Measurements from ENCODE around the gene TTC28.
"Not testable (repeated sequence)": the region's sequence is repeated elsewhere in the genome, so short reads cannot be mapped to it uniquely, and the experiment has no call there.

The TTC28 gene

GRCh38 chr22:28172892-28173670 is 506.6 kb downstream of the TTC28 start:
- no peak for DNase-seq

DNA sequence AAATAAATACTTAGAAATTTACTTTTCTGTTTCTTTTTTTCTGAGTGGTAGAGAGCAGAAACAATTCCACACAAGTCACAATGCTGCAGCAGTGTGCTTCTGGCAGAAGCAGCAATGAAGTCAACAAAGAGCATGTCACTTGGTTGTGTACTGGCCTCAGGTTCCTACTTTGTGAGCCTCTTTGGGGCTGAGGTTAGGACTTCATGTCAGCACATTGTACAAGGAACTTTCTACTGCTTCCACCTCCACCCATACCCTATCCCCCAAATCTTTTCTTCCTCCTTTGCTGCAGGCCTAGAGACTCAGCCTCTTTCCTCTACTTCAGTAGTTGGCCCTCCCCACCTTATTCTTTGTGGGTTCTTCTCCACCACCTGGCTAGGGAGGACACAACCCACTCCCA is 507.9 kb downstream of the TTC28 start:
- no peak for DNase-seq

DNA sequence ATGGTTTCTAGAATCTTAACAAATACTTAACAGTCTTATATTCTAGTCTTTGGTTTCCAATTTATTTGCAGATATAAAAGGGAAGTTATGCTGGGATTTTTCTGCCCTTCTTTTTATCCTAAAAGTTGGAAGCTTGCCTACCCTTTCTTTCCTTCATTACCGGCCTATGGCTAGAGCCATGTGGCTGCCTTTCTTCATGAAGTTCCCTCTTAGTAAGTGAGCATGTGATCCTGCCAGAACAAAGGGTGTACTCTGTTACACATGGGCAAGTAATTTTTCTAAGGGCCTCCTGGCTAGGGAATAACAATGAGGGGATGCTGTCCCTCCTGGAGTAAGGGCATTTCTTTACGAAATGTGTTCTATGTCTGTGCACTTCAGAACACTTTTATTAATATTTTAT is 508.5 kb downstream of the TTC28 start:
- no peak for DNase-seq

GRCh38 chr22:28169314-28169713 is 510.3 kb downstream of the TTC28 start:
- not testable (repeated sequence) for DNase-seq

GRCh38 chr22:28155808-28156207 is 523.8 kb downstream of the TTC28 start:
- DNase-seq, result no peak

DNA sequence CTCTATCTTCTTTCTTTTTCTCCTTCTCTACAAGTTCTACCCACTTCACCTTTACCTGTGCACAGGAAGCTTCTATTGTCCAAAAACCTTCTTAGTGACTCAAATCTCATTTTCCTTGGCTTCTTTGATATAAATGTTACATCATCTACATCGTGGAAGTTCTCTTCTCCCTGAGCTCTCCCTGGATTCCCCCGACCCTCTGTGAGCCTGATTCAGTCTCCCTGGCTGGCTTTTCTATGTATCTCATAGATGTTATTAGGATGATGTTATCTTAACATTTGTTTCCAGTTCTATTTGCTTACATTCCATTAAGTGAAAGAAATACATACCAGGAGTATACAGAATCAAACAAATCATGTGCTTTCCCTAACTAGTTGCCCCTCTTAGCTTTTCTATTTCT is 524.8 kb downstream of the TTC28 start:
- DNase-seq, result no peak

DNA sequence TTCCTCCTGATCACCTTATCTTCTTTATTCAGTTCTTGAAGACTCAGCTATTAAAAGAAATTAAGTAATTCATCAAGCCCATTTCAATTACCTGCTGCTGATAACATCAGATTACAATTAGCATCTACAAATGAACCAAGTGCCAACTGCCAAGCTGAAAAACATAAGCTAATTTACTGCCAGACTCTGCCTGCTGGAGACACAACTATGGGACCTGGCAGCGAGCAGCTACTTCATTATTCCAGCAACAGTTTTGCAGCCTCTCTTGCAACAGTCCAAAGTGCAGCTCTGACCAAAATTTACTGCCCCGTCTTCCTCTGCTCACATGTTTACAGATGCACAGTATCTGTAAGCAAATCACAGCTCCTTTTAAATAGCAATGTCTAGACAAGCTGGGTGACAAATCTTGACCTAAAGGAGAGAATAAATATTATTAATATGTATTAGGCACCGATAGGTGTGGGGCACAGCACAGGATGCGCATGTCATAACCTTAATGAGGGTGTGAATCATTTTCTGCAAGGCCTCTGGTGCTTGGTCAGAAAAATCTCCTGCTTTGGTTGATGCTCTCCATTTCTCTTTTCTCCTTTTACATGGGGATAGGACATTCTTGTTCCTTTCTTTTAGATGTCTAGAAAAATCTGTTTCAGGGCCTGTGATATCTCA is 528.4 kb downstream of the TTC28 start:
- no peak for DNase-seq

- no peak for DNase-seq
These were observed 530.7 kb downstream of the TTC28 start for GRCh38 chr22:28148816-28149465.

- no peak for DNase-seq
These were observed 532.2 kb downstream of the TTC28 start for GRCh38 chr22:28147401-28147800.

GRCh38 chr22:28146401-28147314 is 533.0 kb downstream of the TTC28 start:
- no peak for DNase-seq

GRCh38 chr22:28143961-28144745 is 535.5 kb downstream of the TTC28 start:
- DNase-seq, result no peak

DNA sequence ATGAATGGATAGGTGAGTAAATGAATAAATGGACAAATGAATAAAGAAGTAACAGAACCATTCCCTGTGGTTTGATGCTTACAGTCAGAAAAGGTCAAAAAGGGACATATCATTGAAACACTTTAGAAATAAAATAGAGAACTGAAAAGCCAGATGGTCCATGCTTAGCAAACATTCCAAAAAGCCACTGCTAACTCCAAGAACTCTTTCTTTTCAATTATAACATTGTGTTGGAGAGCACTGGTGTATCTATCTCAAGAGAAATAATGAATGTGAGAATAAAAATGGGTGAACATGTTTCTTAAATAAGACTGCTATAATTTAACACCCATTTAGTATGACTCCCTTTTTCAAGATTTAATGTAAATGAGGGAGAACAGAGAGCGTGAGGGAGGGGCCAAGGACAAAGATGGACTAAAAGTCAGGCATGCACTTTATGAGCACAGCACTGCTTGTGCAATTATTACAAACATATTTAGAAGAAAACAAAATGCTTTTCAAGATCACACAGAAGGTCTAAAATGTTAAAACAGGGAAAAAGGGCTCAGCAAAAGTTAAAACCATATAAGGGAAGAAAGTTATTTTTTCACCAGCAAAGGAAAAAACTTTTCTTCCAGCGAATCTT is 536.3 kb downstream of the TTC28 start:
- DNase-seq, result no peak

GRCh38 chr22:28142361-28142961 is 537.2 kb downstream of the TTC28 start:
- no peak for DNase-seq

DNA sequence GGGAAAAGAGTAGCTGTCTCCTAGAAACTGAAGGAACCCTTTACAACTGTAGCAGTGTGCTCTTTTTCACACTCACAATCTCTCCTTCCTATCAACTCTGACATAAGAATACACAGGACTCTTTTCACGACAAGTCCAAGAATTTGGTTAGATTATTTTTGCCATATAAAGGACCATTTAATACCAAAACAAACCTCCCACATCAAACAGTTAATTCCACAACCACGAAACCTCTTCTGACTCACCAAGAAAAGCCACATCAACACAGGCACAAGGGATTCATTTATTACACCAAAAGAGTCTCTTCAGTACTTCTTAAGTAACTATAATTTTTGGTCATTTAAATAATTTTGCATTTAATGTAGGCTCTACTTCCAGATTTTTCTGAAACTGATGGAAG is 538.0 kb downstream of the TTC28 start:
- no peak for DNase-seq

GRCh38 chr22:28139961-28140360 is 539.7 kb downstream of the TTC28 start:
- no peak for DNase-seq

- no peak for DNase-seq
These were observed 540.1 kb downstream of the TTC28 start for GRCh38 chr22:28139516-28139915.

GRCh38 chr22:28137036-28137435 is 542.6 kb downstream of the TTC28 start:
- no peak for DNase-seq

GRCh38 chr22:28132466-28132865 is 547.2 kb downstream of the TTC28 start:
- DNase-seq, result no peak

DNA sequence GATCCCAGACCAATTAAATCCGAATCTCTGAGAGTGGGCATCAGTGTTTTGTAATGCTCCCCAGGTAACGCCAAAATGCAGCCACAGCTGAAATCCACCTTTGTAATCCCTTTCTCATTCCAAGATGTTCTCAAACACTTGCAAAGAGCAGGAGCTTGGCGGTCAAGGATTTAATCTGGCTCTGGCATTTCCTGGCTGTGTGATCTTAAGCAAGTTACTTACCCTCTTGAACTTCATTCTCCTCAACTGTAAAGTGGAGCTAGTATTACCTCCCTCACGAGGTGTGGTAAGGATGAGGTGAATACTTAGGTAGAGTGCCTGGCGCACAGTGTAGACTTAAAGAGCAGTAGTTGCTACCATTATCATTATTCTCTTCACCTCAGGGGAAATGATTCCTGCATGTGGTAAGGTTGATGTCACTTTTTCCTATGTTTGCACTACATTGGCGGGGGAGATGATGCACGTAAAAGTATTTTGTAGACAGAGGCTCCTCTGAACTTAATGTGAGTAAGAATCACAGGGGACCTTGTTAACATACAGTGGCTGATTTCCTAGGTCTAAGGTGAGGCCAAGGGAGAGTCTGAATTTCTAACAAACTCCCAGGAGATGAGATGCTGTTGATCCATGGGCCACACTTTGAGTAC is 550.2 kb downstream of the TTC28 start:
- DNase-seq, result no peak

DNA sequence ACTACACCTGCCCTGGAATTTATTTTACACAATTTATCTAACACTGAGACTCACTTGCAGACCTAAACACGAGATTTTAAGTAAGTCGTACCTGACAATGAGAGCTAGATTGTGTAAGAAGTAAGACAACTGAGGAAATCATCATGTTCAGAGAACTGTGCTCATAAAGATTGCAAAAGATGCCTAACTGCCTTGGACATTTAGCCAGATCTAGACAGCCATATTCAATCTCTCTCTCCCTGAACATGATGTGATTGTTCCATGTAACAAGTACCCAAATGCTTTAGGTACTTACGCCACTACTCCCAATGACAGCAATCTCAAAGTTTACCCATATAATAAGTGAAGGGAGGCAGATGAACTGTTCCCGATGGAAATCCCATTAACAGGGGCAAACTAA is 550.8 kb downstream of the TTC28 start:
- DNase-seq, result no peak

GRCh38 chr22:28125799-28126198 is 553.8 kb downstream of the TTC28 start:
- DNase-seq, result no peak
